ENCODE results near the gene GGACT.
"Not testable (repeated sequence)": the region's sequence is repeated elsewhere in the genome, so short reads cannot be mapped to it uniquely, and the experiment has no call there.

The GGACT gene

GRCh38 chr13:100528353-100528752, 60.2 kb downstream of the GGACT start:
- DNase-seq, result no peak

- no peak for DNase-seq
These were observed 60.9 kb downstream of the GGACT start for GRCh38 chr13:100527644-100528043.

GRCh38 chr13:100526318-100527000, 62.1 kb downstream of the GGACT start:
- DNase-seq, result no peak

GRCh38 chr13:100525453-100526317, 62.9 kb downstream of the GGACT start:
- DNase-seq, result no peak

GRCh38 chr13:100524688-100525087, 63.9 kb downstream of the GGACT start:
- not testable (repeated sequence) for DNase-seq

- no peak for DNase-seq
These were observed 64.6 kb downstream of the GGACT start for GRCh38 chr13:100523981-100524386.

- DNase-seq, result no peak
These were observed 65.2 kb downstream of the GGACT start for GRCh38 chr13:100523411-100523810.

GRCh38 chr13:100522618-100523309, 65.8 kb downstream of the GGACT start:
- DNase-seq, result no peak

GRCh38 chr13:100521851-100522617, 66.6 kb downstream of the GGACT start:
- peak; percentile 15 for DNase-seq

- DNase-seq, result no peak
These were observed 67.4 kb downstream of the GGACT start for GRCh38 chr13:100520936-100521850.

GRCh38 chr13:100519626-100520025, 69.0 kb downstream of the GGACT start:
- DNase-seq, result no peak

- DNase-seq, result no peak
These were observed 70.1 kb downstream of the GGACT start for GRCh38 chr13:100518394-100519062.

GRCh38 chr13:100517728-100518127, 70.9 kb downstream of the GGACT start:
- no peak for DNase-seq

- DNase-seq, result no peak
These were observed 71.5 kb downstream of the GGACT start for GRCh38 chr13:100517135-100517534.

- DNase-seq, result no peak
These were observed 73.2 kb downstream of the GGACT start for GRCh38 chr13:100515410-100515800.

- DNase-seq, result peak; percentile 82
These were observed 73.7 kb downstream of the GGACT start for GRCh38 chr13:100514788-100515409.

GRCh38 chr13:100513987-100514670, 74.5 kb downstream of the GGACT start:
- DNase-seq, result no peak

GRCh38 chr13:100513171-100513570, 75.4 kb downstream of the GGACT start:
- no peak for DNase-seq

GRCh38 chr13:100512422-100512821, 76.2 kb downstream of the GGACT start:
- no peak for DNase-seq

GRCh38 chr13:100511466-100511865, 77.1 kb downstream of the GGACT start:
- no peak for DNase-seq
